22Rv1 (cell line): ENCODE results near the gene SFXN4.
"Not testable (repeated sequence)": the region's sequence is repeated elsewhere in the genome, so short reads cannot be mapped to it uniquely, and the experiment has no call there.

Source experiments
- H3K27ac ChIP-seq: fragments of 450-650 bp; 2 replicates; pipeline ENCODE4 v1.5.1; 2017
- ZFX ChIP-seq: fragments of 450-650 bp; IDR thresholded peaks from 2 replicates; pipeline ENCODE4 v1.6.1; 2017; ENCODE audit warnings: antibody characterized with exemption, borderline replicate concordance
- TF ChIP-seq, protein P1 (sequence below): fragments of 450-650 bp; IDR thresholded peaks from 2 replicates; pipeline ENCODE4 v1.5.1; 2017; ENCODE audit warnings: mild to moderate bottlenecking

The SFXN4 gene

DNA sequence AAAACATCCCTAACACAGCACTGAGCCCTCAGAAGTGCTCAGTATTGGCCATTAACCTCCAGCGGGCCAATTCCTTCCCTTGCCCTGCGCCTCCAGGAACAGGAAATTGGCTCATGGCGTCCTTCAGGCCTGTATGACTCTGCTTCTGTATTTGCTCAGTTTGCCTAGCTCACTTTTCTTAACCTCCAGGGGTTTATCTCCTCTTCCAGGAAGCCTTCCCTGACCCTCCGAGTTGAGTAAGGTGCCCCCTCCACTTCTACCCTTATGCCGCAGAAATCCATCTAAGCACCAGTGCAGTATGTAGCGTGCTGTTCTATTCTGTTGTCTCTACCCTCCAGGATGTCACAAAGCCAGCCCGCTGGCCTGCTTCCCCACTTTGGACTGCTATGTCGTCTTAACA is 1.1 kb upstream of the SFXN4 start:
- no peak for TF ChIP-seq ZFX
- TF ChIP-seq, protein P1, sequence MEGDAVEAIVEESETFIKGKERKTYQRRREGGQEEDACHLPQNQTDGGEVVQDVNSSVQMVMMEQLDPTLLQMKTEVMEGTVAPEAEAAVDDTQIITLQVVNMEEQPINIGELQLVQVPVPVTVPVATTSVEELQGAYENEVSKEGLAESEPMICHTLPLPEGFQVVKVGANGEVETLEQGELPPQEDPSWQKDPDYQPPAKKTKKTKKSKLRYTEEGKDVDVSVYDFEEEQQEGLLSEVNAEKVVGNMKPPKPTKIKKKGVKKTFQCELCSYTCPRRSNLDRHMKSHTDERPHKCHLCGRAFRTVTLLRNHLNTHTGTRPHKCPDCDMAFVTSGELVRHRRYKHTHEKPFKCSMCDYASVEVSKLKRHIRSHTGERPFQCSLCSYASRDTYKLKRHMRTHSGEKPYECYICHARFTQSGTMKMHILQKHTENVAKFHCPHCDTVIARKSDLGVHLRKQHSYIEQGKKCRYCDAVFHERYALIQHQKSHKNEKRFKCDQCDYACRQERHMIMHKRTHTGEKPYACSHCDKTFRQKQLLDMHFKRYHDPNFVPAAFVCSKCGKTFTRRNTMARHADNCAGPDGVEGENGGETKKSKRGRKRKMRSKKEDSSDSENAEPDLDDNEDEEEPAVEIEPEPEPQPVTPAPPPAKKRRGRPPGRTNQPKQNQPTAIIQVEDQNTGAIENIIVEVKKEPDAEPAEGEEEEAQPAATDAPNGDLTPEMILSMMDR, result no peak
- peak overlapping the region; percentile 86 for H3K27ac ChIP-seq

DNA sequence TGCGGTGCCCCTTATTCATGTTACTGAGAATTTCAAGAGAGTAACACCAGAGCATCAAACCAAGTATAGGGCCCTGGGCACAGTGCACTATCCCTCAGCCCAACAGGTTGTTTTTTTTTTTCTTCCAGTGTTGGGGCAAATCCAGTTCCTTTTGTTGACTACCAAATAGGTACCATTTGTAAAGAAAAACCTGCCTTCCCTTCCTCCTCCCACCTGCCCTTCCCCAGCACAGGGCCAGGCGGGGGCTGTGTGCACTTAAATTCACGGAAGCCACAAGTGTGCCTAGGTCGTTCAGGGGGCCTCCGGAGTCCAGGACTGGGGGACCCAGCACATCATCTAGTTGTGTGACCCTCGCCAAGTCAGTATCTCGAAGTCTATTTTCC is 595 bp upstream of the SFXN4 start:
- TF ChIP-seq, protein P1, result no peak
- TF ChIP-seq ZFX, result no peak
- H3K27ac ChIP-seq, result peak overlapping the region; percentile 86

DNA sequence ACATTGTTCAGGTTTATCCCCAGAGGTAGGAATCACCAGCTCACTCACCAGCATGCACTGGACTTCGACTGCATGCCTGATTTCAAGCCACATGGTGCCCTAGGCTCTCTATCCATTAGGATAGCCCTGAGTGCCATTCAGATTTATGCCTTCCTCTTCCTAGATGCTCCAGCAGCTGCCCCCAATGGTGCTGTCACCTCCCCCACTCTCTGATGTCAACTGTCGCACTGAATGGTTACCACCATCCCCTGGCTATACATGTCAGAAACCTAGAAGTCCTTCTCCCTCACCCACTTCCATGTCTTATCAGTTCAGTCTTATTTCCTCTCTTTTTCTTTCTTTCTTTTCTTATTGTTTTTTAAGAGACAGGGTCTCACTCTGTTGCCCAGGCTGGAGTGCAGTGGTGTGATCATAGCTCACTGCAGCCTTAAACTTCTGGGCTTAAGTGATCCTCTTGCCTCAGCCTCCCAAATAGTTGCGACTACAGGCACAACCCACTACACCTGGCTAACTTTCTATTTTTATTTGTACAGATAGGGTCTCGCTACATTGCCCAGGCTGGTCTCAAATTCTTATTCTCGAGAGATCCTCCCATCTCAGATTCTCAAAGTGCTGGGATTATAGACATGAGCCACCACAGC is 2.9 kb downstream of the SFXN4 start:
- H3K27ac ChIP-seq, result no peak overlapping the region
- TF ChIP-seq, protein P1, result no peak
- no peak for TF ChIP-seq ZFX

DNA sequence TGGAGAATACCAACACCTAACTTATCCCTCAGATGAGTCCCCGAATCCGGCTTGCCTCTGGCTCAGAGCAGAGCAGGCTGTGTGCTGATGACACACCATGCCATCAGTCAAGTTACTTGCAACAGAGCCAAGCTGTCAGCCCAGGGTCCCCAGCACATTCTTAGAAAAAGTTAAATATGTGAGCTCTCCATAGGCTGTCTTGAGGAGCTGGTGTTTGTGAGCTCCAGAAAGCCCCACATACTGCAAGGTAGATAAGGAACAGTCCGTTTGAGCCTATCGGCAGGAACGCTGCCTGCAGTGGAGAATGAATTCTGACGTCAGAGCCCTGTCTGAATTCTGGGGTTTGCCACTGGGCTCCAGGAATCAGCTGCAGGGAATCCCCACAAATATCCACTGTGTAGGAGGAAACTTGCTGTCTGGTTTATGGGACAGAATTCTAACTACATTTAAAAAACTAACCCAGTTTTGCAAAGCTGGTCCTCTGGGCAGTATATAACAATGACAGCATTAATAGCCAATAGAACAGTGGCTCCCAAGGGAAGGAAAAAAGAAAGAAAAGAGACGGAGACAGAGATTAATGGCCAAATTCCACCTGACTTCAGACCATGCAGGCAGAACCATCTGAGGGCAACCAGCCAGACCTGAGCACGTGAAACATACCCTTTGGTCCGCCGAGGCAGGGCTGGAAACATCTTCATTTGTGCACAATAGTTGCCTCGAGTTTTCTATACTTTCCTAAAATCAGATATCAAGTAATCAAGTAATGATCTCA is 3.6 kb downstream of the SFXN4 start:
- TF ChIP-seq ZFX, result no peak
- TF ChIP-seq, protein P1, result no peak
- no peak overlapping the region for H3K27ac ChIP-seq

DNA sequence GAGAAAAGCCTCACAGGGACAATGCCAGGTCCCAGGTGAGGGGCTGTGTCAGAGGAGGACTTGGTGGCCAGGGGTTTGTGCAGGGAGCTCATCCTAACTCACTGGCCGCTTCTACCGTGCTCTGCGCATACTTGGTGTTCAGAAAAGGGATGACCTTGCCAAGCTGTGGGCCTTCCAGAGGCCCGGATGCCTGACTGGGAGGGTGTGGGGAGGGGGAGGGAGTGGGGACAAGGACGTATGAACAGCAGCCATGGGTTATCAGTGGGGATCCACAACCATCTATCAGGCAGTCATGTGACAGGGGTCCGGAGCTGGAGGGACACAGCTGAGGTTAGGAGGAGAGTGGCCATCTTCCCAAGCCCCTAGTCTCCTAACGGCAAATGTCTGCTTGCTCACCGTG is 6.2 kb downstream of the SFXN4 start:
- no peak overlapping the region for H3K27ac ChIP-seq
- no peak for TF ChIP-seq ZFX
- TF ChIP-seq, protein P1, result no peak

DNA sequence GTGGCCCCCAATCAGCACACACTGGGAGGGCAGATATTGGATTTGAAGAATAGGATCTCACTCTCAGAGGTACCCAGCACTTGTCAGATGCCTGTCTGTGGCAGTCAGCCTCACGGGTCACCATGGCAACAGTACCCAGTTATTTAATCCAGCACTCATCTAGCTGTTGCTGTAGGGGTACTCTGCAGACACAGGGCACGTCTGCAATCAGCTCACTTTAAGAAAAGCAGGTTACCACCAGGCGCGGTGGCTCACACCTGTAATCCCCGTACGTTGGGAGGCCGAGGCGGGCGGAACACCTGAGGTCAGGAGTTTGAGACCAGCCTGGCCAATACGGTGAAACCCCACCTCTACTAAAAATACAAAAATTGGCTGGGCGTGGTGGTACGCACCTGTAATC is 11.9 kb downstream of the SFXN4 start:
- no peak overlapping the region for H3K27ac ChIP-seq
- TF ChIP-seq ZFX, result no peak
- TF ChIP-seq, protein P1, result no peak

DNA sequence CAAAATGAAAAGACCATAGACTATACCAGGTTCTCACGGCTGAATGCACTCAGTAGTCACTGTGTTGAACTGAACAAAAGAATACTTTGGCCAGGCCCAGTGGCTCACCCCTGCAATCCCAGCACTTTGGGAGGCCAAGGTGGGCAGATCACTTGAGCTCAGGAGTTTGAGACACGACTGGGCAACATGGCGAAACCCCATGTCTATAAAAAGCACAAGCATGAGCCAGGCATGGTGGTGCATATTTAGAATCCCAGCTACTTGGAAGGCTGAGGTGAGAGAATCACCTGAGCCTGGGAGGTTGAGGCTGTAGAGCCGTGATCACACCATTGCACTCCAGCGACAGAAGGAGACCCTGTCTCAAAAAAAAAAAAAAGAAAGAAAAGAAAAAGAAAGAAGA is 12.5 kb downstream of the SFXN4 start:
- H3K27ac ChIP-seq, result no peak overlapping the region
- no peak for TF ChIP-seq ZFX
- TF ChIP-seq, protein P1, result no peak

DNA sequence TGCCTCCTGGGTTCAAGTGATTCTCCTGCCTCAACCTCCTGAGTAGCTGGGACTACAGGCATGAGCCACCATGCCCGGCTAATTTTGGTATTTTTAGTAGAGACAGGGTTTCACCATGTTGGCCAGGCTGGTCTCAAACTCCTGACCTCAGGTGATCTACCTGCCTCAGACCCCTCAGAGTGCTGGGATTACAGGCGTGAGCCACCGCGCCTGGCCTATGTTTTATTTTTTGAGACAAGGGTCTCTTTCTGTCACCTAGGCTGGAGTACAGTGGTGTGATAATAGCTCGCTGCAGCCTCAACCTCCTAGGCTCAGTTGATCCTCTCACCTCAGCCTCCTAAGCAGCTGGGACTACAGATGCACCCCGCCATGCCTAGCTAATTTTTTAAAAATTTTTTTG is 13.9 kb downstream of the SFXN4 start:
- not testable (repeated sequence) for H3K27ac ChIP-seq
